WTC11 (cell line): ENCODE results near the gene AGMAT. TPM values are rescaled to one million over a fixed set of nuclear protein-coding genes. Genes with fewer than 3 reads are reported as not detected.

Source experiments
- ATAC-seq: fragments of 200-7000 bp; cut with Tn5 transposase; 2 replicates; pipeline ENCODE4 v1.10.0; 2021; ENCODE audit warnings: mild to moderate bottlenecking, moderate library complexity
- CTCF ChIA-PET: fragments of 300-600 bp; sonication (Branson Sonifier 250); formaldehyde crosslinking; loops from one replicate; lab custom pipeline; 2021; ENCODE audit warnings: antibody characterized with exemption; lab: Charles Lee
- POLR2A ChIA-PET: fragments of 350-600 bp; sonication (Branson Sonifier 250); formaldehyde crosslinking; loops from one replicate; lab custom pipeline; 2021; ENCODE audit warnings: antibody characterized with exemption; lab: Charles Lee
- DNase-seq: peaks from one replicate; pipeline ENCODE4 v3.0.0; 2021; ENCODE audit warnings: low spot score
- H3K27ac Mint-ChIP-seq: 2 replicates; pipeline ENCODE4 v1.8.0; 2021; ENCODE audit warnings: mixed read lengths
- H3K27me3 Mint-ChIP-seq: 2 replicates; pipeline ENCODE4 v1.8.0; 2021; ENCODE audit warnings: low read depth, mild to moderate bottlenecking, moderate library complexity, mixed read lengths
- H3K36me3 Mint-ChIP-seq: 2 replicates; pipeline ENCODE4 v1.8.0; 2021; ENCODE audit warnings: mixed read lengths
- H3K4me1 Mint-ChIP-seq: 2 replicates; pipeline ENCODE4 v1.8.0; 2022; ENCODE audit warnings: mixed read lengths
- H3K4me3 Mint-ChIP-seq: 2 replicates; pipeline ENCODE4 v1.8.0; 2021; ENCODE audit warnings: mild to moderate bottlenecking, moderate library complexity, mixed read lengths
- H3K9me3 Mint-ChIP-seq: 2 replicates; pipeline ENCODE4 v1.8.0; 2021; ENCODE audit warnings: mixed read lengths
- ATF2 ChIP-seq: sonication (generic); formaldehyde crosslinking; IDR thresholded peaks from 2 replicates; pipeline ENCODE4 v1.8.1; 2022; ENCODE audit warnings: low read depth, missing genetic modification reagents, borderline replicate concordance
- CBFB ChIP-seq: sonication (generic); formaldehyde crosslinking; IDR thresholded peaks from 2 replicates; pipeline ENCODE4 v1.8.1; 2022; ENCODE audit warnings: mild to moderate bottlenecking, low read depth, missing genetic modification reagents
- CREM ChIP-seq: sonication (generic); formaldehyde crosslinking; IDR thresholded peaks from 2 replicates; pipeline ENCODE4 v1.8.1; 2022; ENCODE audit warnings: mild to moderate bottlenecking, missing genetic modification reagents, moderate library complexity
- E2F4 ChIP-seq: sonication (generic); formaldehyde crosslinking; IDR thresholded peaks from 2 replicates; pipeline ENCODE4 v1.8.1; 2022; ENCODE audit warnings: low read depth, mild to moderate bottlenecking, moderate library complexity, missing genetic modification reagents, borderline replicate concordance
- E2F5 ChIP-seq: sonication (generic); formaldehyde crosslinking; IDR thresholded peaks from 2 replicates; pipeline ENCODE4 v1.8.1; 2022; ENCODE audit warnings: mild to moderate bottlenecking, moderate library complexity, missing genetic modification reagents
- ELF4 ChIP-seq: sonication (generic); formaldehyde crosslinking; IDR thresholded peaks from 2 replicates; pipeline ENCODE4 v1.8.1; 2022; ENCODE audit warnings: low read depth, mild to moderate bottlenecking, moderate library complexity, missing genetic modification reagents
- FOXK1 ChIP-seq: sonication (generic); formaldehyde crosslinking; IDR thresholded peaks from 2 replicates; pipeline ENCODE4 v1.8.0; 2022; ENCODE audit warnings: mild to moderate bottlenecking, moderate library complexity, missing genetic modification reagents
- FOXP4 ChIP-seq: sonication (generic); formaldehyde crosslinking; IDR thresholded peaks from 2 replicates; pipeline ENCODE4 v1.8.0; 2022; ENCODE audit warnings: mild to moderate bottlenecking, missing genetic modification reagents
- GABPB1 ChIP-seq: sonication (generic); formaldehyde crosslinking; IDR thresholded peaks from 2 replicates; pipeline ENCODE4 v1.8.1; 2023; ENCODE audit warnings: mild to moderate bottlenecking, missing genetic modification reagents
- GRHL2 ChIP-seq: fragments of 250-450 bp; sonication (Bioruptor Pico); IDR thresholded peaks from 2 replicates; pipeline ENCODE4 v1.8.0; 2022; ENCODE audit warnings: mild to moderate bottlenecking, moderate library complexity; ENCODE audit not compliant: insufficient replicate concordance, severe bottlenecking
- IRF1 ChIP-seq: sonication (generic); formaldehyde crosslinking; IDR thresholded peaks from 2 replicates; pipeline ENCODE4 v1.8.0; 2023; ENCODE audit warnings: missing genetic modification reagents
- IRF2 ChIP-seq: sonication (generic); formaldehyde crosslinking; IDR thresholded peaks from 2 replicates; pipeline ENCODE4 v1.8.0; 2022; ENCODE audit warnings: low read depth, missing genetic modification reagents, borderline replicate concordance
- NFE2L1 ChIP-seq: sonication (generic); formaldehyde crosslinking; IDR thresholded peaks from 2 replicates; pipeline ENCODE4 v1.8.1; 2023; ENCODE audit warnings: missing genetic modification reagents
- NFYB ChIP-seq: sonication (generic); formaldehyde crosslinking; conservative IDR thresholded peaks from 2 replicates; pipeline ENCODE4 v1.8.0; 2022; ENCODE audit warnings: low read depth, missing genetic modification reagents
- NR1H2 ChIP-seq: sonication (generic); formaldehyde crosslinking; IDR thresholded peaks from 2 replicates; pipeline ENCODE4 v1.9.0; 2021; ENCODE audit warnings: mild to moderate bottlenecking, moderate library complexity, missing genetic modification reagents
- NR3C1 ChIP-seq: sonication (generic); formaldehyde crosslinking; conservative IDR thresholded peaks from 2 replicates; pipeline ENCODE4 v1.8.1; 2023; ENCODE audit warnings: low read depth, mild to moderate bottlenecking, missing genetic modification reagents
- PRDM15 ChIP-seq: sonication (generic); formaldehyde crosslinking; IDR thresholded peaks from 2 replicates; pipeline ENCODE4 v1.8.0; 2022; ENCODE audit warnings: missing genetic modification reagents
- TEAD4 ChIP-seq: sonication (generic); formaldehyde crosslinking; IDR thresholded peaks from 2 replicates; pipeline ENCODE4 v1.8.0; 2022; ENCODE audit warnings: mild to moderate bottlenecking, missing genetic modification reagents
- ZMAT4 ChIP-seq: fragments of 250-450 bp; sonication (Bioruptor Pico); IDR thresholded peaks from 2 replicates; pipeline ENCODE4 v1.9.0; 2021; ENCODE audit warnings: mild to moderate bottlenecking
- ZNF317 ChIP-seq: sonication (generic); formaldehyde crosslinking; IDR thresholded peaks from 2 replicates; pipeline ENCODE4 v1.8.1; 2023; ENCODE audit warnings: low read depth, mild to moderate bottlenecking, moderate library complexity, missing genetic modification reagents, borderline replicate concordance
- ZNF416 ChIP-seq: fragments of 250-450 bp; sonication (Bioruptor Pico); IDR thresholded peaks from 2 replicates; pipeline ENCODE4 v1.9.0; 2021; ENCODE audit warnings: mild to moderate bottlenecking, inconsistent platforms
- ZNF425 ChIP-seq: fragments of 250-450 bp; sonication (Bioruptor Pico); conservative IDR thresholded peaks from 2 replicates; pipeline ENCODE4 v1.9.0; 2021; ENCODE audit warnings: mild to moderate bottlenecking
- total RNA-seq: library from RNA; stranded (reverse); gene quantifications from 3 replicates; pipeline ENCODE4 v1.2.3, GENCODE V29; 2021

The AGMAT gene
- total RNA-seq, 1 experiment from 2014 or later, result 5.5 TPM

- no peak overlapping the region; the same call in 1 of the 2 replicates for H3K27ac Mint-ChIP-seq
- DNase-seq, result no peak
- POLR2A ChIA-PET, result no interaction called here
- no peaks in the 10 kb centered on the region for H3K9me3 Mint-ChIP-seq
- H3K4me3 Mint-ChIP-seq, result no peak overlapping the region
- peaks cover 35% of the 10 kb centered on the region for H3K4me1 Mint-ChIP-seq
- TF ChIP-seq ZNF425 (CRISPR knock-in tag) (no peak), FOXP4 (CRISPR knock-in tag) (no peak), GRHL2 (no peak)
- H3K27me3 Mint-ChIP-seq, result no peaks in the 10 kb centered on the region
- CTCF ChIA-PET, result no interaction called here
- no peaks in the 10 kb centered on the region for H3K36me3 Mint-ChIP-seq
- ATAC-seq, result no peak
These were observed 36.2 kb upstream of the AGMAT start for GRCh38 chr1:15620902-15621682.

- Mint-ChIP-seq H3K36me3 (no peaks in the 10 kb centered on the region), H3K27ac (no peak overlapping the region)
- no peak for DNase-seq
- no peak for ATAC-seq
- TF ChIP-seq E2F4 (CRISPR knock-in tag) (no peak), ELF4 (CRISPR knock-in tag) (no peak), NFYB (no peak), ZNF416 (CRISPR knock-in tag) (no peak), CBFB (no peak), NR1H2 (CRISPR knock-in tag) (no peak), TEAD4 (CRISPR knock-in tag) (no peak), ZMAT4 (CRISPR knock-in tag) (no peak), GABPB1 (no peak), IRF2 (CRISPR knock-in tag) (no peak), GRHL2 (no peak), FOXK1 (CRISPR knock-in tag) (no peak), NR3C1 (CRISPR knock-in tag) (no peak), E2F5 (CRISPR knock-in tag) (no peak), IRF1 (no peak), PRDM15 (CRISPR knock-in tag) (no peak), CREM (CRISPR knock-in tag) (no peak), ZNF317 (no peak), ATF2 (CRISPR knock-in tag) (no peak), NFE2L1 (no peak)
- TF ChIP-seq, all 79 proteins: peak for 0
- POLR2A ChIA-PET, result no interaction called here
- CTCF ChIA-PET, result no interaction called here
- Mint-ChIP-seq H3K27me3 (no peaks in the 10 kb centered on the region), H3K4me1 (peaks cover 36% of the 10 kb centered on the region), H3K9me3 (no peaks in the 10 kb centered on the region), H3K4me3 (no peak overlapping the region)
These were observed 35.3 kb upstream of the AGMAT start for GRCh38 chr1:15620155-15620545.
